WTC11 (cell line): Measurements from ENCODE around the gene WWP2. TPM values are rescaled to one million over a fixed set of nuclear protein-coding genes. Genes with fewer than 3 reads are reported as not detected.
A peak's percentile ranks its signal among the peaks of the same experiment; 100 is the strongest.

Experiments used
- ATAC-seq: fragments of 200-7000 bp; cut with Tn5 transposase; 2 replicates; pipeline ENCODE4 v1.10.0; 2021; ENCODE audit warnings: mild to moderate bottlenecking, moderate library complexity
- CTCF ChIA-PET: fragments of 300-600 bp; sonication (Branson Sonifier 250); formaldehyde crosslinking; loops from one replicate; lab custom pipeline; 2021; ENCODE audit warnings: antibody characterized with exemption; lab: Charles Lee
- POLR2A ChIA-PET: fragments of 350-600 bp; sonication (Branson Sonifier 250); formaldehyde crosslinking; loops from one replicate; lab custom pipeline; 2021; ENCODE audit warnings: antibody characterized with exemption; lab: Charles Lee
- DNase-seq: peaks from one replicate; pipeline ENCODE4 v3.0.0; 2021; ENCODE audit warnings: low spot score
- H3K27ac Mint-ChIP-seq: 2 replicates; pipeline ENCODE4 v1.8.0; 2021; ENCODE audit warnings: mixed read lengths
- H3K27me3 Mint-ChIP-seq: 2 replicates; pipeline ENCODE4 v1.8.0; 2021; ENCODE audit warnings: low read depth, mild to moderate bottlenecking, moderate library complexity, mixed read lengths
- H3K36me3 Mint-ChIP-seq: 2 replicates; pipeline ENCODE4 v1.8.0; 2021; ENCODE audit warnings: mixed read lengths
- H3K4me1 Mint-ChIP-seq: 2 replicates; pipeline ENCODE4 v1.8.0; 2022; ENCODE audit warnings: mixed read lengths
- H3K4me3 Mint-ChIP-seq: 2 replicates; pipeline ENCODE4 v1.8.0; 2021; ENCODE audit warnings: mild to moderate bottlenecking, moderate library complexity, mixed read lengths
- H3K9me3 Mint-ChIP-seq: 2 replicates; pipeline ENCODE4 v1.8.0; 2021; ENCODE audit warnings: mixed read lengths
- ATF1 ChIP-seq: sonication (generic); formaldehyde crosslinking; IDR thresholded peaks from 2 replicates; pipeline ENCODE4 v1.8.1; 2023; ENCODE audit warnings: mild to moderate bottlenecking, moderate library complexity, missing genetic modification reagents
- CREB1 ChIP-seq: sonication (generic); formaldehyde crosslinking; IDR thresholded peaks from 2 replicates; pipeline ENCODE4 v1.8.0; 2023; ENCODE audit warnings: mild to moderate bottlenecking, missing genetic modification reagents
- CREM ChIP-seq: sonication (generic); formaldehyde crosslinking; IDR thresholded peaks from 2 replicates; pipeline ENCODE4 v1.8.1; 2022; ENCODE audit warnings: mild to moderate bottlenecking, missing genetic modification reagents, moderate library complexity
- FOXK1 ChIP-seq: sonication (generic); formaldehyde crosslinking; IDR thresholded peaks from 2 replicates; pipeline ENCODE4 v1.8.0; 2022; ENCODE audit warnings: mild to moderate bottlenecking, moderate library complexity, missing genetic modification reagents
- GRHL2 ChIP-seq: fragments of 250-450 bp; sonication (Bioruptor Pico); IDR thresholded peaks from 2 replicates; pipeline ENCODE4 v1.8.0; 2022; ENCODE audit warnings: mild to moderate bottlenecking, moderate library complexity; ENCODE audit not compliant: insufficient replicate concordance, severe bottlenecking
- JUN ChIP-seq: sonication (generic); formaldehyde crosslinking; IDR thresholded peaks from 2 replicates; pipeline ENCODE4 v1.8.0; 2023; ENCODE audit warnings: mild to moderate bottlenecking, missing genetic modification reagents
- TP53 ChIP-seq: sonication (generic); formaldehyde crosslinking; IDR thresholded peaks from 2 replicates; pipeline ENCODE4 v1.8.1; 2023; ENCODE audit warnings: mild to moderate bottlenecking, missing genetic modification reagents
- ZNF263 ChIP-seq: sonication (generic); formaldehyde crosslinking; IDR thresholded peaks from 2 replicates; pipeline ENCODE4 v1.8.1; 2022; ENCODE audit warnings: low read depth, mild to moderate bottlenecking, moderate library complexity, missing genetic modification reagents
- ZNF671 ChIP-seq: fragments of 250-450 bp; sonication (Bioruptor Pico); IDR thresholded peaks from 2 replicates; pipeline ENCODE4 v1.8.0; 2021; ENCODE audit warnings: mild to moderate bottlenecking
- total RNA-seq: library from RNA; stranded (reverse); gene quantifications from 3 replicates; pipeline ENCODE4 v1.2.3, GENCODE V29; 2021
- TF ChIP-seq, protein P1 (sequence below): sonication (generic); formaldehyde crosslinking; IDR thresholded peaks from 2 replicates; pipeline ENCODE4 v1.8.1; 2023; ENCODE audit warnings: mild to moderate bottlenecking, missing genetic modification reagents, moderate library complexity
- TF ChIP-seq, protein P2 (sequence below): sonication (generic); formaldehyde crosslinking; conservative IDR thresholded peaks from 2 replicates; pipeline ENCODE4 v1.8.1; 2023; ENCODE audit warnings: mild to moderate bottlenecking, low read depth, missing genetic modification reagents, moderate library complexity
- TF ChIP-seq, protein P3 (sequence below): sonication (generic); formaldehyde crosslinking; IDR thresholded peaks from 2 replicates; pipeline ENCODE4 v1.8.1; 2023; ENCODE audit warnings: mild to moderate bottlenecking, missing genetic modification reagents
- TF ChIP-seq, protein P4 (sequence below): sonication (generic); formaldehyde crosslinking; IDR thresholded peaks from 2 replicates; pipeline ENCODE4 v1.8.1; 2023; ENCODE audit warnings: mild to moderate bottlenecking, missing genetic modification reagents, borderline replicate concordance
- TF ChIP-seq, protein P5 (sequence below): sonication (generic); formaldehyde crosslinking; IDR thresholded peaks from 2 replicates; pipeline ENCODE4 v1.8.0; 2022; ENCODE audit warnings: mild to moderate bottlenecking, missing genetic modification reagents
- TF ChIP-seq, protein P6 (sequence below): sonication (generic); formaldehyde crosslinking; IDR thresholded peaks from 2 replicates; pipeline ENCODE4 v1.8.0; 2022; ENCODE audit warnings: mild to moderate bottlenecking, missing genetic modification reagents

WWP2 gene
- total RNA-seq, 1 experiment from 2014 or later, result 39.1 TPM

DNA sequence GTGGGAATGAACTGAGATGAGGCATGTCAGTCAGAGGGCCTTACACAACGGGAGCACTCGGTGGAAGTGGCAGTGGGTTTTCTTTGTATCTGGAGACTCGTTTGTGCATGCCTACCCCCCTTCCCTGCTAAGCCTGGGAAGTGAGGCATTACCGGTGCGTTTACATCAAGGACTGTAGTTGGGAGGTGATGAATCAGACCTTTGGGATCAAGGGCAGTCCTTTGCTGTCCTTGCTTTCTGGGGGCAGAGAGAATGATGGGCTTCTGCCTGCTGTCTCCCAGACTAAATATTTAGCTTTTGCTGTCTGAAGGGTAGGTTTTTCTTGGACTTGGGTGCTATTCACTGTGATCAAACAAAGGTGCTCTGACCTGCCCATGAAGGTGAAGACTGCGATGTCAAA is 83.0 kb downstream of the WWP2 start:
- Mint-ChIP-seq H3K27me3 (no peaks in the 10 kb centered on the region), H3K4me3 (no peak overlapping the region), H3K27ac (peak overlapping the region; percentile 81), H3K4me1 (peaks cover 15% of the 10 kb centered on the region), H3K36me3 (peaks cover 40% of the 10 kb centered on the region), H3K9me3 (peaks cover 14% of the 10 kb centered on the region)
- ATAC-seq (no peak), DNase-seq (no peak)
- POLR2A ChIA-PET, result no interaction called here
- TF ChIP-seq ATF1, result no peak
- no peak for TF ChIP-seq ZNF671 (CRISPR knock-in tag)
- no peak for TF ChIP-seq TP53
- TF ChIP-seq, protein P1, sequence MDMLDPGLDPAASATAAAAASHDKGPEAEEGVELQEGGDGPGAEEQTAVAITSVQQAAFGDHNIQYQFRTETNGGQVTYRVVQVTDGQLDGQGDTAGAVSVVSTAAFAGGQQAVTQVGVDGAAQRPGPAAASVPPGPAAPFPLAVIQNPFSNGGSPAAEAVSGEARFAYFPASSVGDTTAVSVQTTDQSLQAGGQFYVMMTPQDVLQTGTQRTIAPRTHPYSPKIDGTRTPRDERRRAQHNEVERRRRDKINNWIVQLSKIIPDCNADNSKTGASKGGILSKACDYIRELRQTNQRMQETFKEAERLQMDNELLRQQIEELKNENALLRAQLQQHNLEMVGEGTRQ, result no peak
- TF ChIP-seq, protein P2, sequence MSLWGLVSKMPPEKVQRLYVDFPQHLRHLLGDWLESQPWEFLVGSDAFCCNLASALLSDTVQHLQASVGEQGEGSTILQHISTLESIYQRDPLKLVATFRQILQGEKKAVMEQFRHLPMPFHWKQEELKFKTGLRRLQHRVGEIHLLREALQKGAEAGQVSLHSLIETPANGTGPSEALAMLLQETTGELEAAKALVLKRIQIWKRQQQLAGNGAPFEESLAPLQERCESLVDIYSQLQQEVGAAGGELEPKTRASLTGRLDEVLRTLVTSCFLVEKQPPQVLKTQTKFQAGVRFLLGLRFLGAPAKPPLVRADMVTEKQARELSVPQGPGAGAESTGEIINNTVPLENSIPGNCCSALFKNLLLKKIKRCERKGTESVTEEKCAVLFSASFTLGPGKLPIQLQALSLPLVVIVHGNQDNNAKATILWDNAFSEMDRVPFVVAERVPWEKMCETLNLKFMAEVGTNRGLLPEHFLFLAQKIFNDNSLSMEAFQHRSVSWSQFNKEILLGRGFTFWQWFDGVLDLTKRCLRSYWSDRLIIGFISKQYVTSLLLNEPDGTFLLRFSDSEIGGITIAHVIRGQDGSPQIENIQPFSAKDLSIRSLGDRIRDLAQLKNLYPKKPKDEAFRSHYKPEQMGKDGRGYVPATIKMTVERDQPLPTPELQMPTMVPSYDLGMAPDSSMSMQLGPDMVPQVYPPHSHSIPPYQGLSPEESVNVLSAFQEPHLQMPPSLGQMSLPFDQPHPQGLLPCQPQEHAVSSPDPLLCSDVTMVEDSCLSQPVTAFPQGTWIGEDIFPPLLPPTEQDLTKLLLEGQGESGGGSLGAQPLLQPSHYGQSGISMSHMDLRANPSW (CRISPR knock-in tag), result no peak
- TF ChIP-seq FOXK1, result no peak
- TF ChIP-seq, protein P3, sequence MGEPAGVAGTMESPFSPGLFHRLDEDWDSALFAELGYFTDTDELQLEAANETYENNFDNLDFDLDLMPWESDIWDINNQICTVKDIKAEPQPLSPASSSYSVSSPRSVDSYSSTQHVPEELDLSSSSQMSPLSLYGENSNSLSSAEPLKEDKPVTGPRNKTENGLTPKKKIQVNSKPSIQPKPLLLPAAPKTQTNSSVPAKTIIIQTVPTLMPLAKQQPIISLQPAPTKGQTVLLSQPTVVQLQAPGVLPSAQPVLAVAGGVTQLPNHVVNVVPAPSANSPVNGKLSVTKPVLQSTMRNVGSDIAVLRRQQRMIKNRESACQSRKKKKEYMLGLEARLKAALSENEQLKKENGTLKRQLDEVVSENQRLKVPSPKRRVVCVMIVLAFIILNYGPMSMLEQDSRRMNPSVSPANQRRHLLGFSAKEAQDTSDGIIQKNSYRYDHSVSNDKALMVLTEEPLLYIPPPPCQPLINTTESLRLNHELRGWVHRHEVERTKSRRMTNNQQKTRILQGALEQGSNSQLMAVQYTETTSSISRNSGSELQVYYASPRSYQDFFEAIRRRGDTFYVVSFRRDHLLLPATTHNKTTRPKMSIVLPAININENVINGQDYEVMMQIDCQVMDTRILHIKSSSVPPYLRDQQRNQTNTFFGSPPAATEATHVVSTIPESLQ (CRISPR knock-in tag), result no peak
- no peak for TF ChIP-seq CREM (CRISPR knock-in tag)
- TF ChIP-seq, protein P4, sequence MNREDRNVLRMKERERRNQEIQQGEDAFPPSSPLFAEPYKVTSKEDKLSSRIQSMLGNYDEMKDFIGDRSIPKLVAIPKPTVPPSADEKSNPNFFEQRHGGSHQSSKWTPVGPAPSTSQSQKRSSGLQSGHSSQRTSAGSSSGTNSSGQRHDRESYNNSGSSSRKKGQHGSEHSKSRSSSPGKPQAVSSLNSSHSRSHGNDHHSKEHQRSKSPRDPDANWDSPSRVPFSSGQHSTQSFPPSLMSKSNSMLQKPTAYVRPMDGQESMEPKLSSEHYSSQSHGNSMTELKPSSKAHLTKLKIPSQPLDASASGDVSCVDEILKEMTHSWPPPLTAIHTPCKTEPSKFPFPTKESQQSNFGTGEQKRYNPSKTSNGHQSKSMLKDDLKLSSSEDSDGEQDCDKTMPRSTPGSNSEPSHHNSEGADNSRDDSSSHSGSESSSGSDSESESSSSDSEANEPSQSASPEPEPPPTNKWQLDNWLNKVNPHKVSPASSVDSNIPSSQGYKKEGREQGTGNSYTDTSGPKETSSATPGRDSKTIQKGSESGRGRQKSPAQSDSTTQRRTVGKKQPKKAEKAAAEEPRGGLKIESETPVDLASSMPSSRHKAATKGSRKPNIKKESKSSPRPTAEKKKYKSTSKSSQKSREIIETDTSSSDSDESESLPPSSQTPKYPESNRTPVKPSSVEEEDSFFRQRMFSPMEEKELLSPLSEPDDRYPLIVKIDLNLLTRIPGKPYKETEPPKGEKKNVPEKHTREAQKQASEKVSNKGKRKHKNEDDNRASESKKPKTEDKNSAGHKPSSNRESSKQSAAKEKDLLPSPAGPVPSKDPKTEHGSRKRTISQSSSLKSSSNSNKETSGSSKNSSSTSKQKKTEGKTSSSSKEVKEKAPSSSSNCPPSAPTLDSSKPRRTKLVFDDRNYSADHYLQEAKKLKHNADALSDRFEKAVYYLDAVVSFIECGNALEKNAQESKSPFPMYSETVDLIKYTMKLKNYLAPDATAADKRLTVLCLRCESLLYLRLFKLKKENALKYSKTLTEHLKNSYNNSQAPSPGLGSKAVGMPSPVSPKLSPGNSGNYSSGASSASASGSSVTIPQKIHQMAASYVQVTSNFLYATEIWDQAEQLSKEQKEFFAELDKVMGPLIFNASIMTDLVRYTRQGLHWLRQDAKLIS (CRISPR knock-in tag), result no peak
- TF ChIP-seq, protein P5, sequence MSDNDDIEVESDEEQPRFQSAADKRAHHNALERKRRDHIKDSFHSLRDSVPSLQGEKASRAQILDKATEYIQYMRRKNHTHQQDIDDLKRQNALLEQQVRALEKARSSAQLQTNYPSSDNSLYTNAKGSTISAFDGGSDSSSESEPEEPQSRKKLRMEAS (CRISPR knock-in tag), result no peak
- TF ChIP-seq, protein P6, sequence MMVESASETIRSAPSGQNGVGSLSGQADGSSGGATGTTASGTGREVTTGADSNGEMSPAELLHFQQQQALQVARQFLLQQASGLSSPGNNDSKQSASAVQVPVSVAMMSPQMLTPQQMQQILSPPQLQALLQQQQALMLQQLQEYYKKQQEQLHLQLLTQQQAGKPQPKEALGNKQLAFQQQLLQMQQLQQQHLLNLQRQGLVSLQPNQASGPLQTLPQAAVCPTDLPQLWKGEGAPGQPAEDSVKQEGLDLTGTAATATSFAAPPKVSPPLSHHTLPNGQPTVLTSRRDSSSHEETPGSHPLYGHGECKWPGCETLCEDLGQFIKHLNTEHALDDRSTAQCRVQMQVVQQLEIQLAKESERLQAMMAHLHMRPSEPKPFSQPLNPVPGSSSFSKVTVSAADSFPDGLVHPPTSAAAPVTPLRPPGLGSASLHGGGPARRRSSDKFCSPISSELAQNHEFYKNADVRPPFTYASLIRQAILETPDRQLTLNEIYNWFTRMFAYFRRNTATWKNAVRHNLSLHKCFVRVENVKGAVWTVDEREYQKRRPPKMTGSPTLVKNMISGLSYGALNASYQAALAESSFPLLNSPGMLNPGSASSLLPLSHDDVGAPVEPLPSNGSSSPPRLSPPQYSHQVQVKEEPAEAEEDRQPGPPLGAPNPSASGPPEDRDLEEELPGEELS (CRISPR knock-in tag), result no peak
- TF ChIP-seq JUN, result no peak
- TF ChIP-seq GRHL2 (CRISPR knock-in tag), result no peak
- no peak for TF ChIP-seq ZNF263 (CRISPR knock-in tag)
- no peak for TF ChIP-seq CREB1
- CTCF ChIA-PET, result no interaction called here
